ENCODE data around the gene CYSTM1.

DNA sequence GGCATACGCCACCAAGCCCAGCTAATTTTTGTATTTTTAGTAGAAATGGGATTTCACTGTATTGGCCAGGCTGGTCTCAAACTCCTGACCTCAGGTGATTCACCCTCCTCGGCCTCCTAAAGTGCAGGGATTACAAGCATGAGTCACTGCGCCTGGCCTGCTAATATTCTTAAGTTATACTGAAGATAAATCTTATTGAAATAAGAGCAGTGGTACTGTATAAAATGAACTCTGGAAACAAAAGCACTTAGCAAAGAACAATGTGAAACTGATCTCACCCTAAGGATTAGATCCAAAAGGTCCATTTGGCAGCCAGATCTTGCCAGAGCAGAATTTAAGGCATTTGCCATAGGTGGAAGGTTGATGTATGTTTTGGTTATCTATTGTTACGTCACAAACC, 27.1 kb downstream of the CYSTM1 start:
- TF ChIP-seq CTCF (conservative IDR thresholded peaks at IDR 0.05; ENCODE audit: low read depth, low read length) (no peak), EZH2 (IDR thresholded peaks at IDR 0.05; ENCODE audit: low read length, unreplicated experiment) (no peak)
